ENCODE data around the gene CHSY1.

The CHSY1 gene

GRCh38 chr15:101173233-101174119 is 78.4 kb downstream of the CHSY1 start:
- TF ChIP-seq, protein P1, sequence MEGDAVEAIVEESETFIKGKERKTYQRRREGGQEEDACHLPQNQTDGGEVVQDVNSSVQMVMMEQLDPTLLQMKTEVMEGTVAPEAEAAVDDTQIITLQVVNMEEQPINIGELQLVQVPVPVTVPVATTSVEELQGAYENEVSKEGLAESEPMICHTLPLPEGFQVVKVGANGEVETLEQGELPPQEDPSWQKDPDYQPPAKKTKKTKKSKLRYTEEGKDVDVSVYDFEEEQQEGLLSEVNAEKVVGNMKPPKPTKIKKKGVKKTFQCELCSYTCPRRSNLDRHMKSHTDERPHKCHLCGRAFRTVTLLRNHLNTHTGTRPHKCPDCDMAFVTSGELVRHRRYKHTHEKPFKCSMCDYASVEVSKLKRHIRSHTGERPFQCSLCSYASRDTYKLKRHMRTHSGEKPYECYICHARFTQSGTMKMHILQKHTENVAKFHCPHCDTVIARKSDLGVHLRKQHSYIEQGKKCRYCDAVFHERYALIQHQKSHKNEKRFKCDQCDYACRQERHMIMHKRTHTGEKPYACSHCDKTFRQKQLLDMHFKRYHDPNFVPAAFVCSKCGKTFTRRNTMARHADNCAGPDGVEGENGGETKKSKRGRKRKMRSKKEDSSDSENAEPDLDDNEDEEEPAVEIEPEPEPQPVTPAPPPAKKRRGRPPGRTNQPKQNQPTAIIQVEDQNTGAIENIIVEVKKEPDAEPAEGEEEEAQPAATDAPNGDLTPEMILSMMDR (IDR thresholded peaks at IDR 0.05), result no peak

- TF ChIP-seq, protein P1 (IDR thresholded peaks at IDR 0.05), result no peak
Observed at GRCh38 chr15:101172501-101173071, 79.3 kb downstream of the CHSY1 start.

DNA sequence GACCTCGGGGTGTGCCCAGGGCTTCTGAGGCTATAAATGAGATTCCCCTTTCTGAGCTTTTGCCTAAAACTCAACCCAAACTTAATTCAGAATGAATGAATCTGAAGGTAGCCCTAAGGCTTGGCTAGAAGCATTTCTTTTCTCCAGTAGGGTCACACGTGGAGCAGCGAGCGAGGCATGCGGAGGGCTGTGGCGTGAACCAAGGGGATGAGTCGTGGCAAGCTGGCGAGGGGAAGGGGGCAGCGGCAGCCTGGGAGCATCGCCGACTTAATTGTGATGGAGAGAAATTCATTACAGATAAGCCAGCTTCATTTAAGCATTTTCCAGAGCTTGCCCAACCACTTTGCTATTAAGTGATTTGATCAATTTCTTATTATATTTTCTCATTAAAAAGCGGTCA is 79.9 kb downstream of the CHSY1 start:
- TF ChIP-seq, protein P1 (IDR thresholded peaks at IDR 0.05), result no peak

DNA sequence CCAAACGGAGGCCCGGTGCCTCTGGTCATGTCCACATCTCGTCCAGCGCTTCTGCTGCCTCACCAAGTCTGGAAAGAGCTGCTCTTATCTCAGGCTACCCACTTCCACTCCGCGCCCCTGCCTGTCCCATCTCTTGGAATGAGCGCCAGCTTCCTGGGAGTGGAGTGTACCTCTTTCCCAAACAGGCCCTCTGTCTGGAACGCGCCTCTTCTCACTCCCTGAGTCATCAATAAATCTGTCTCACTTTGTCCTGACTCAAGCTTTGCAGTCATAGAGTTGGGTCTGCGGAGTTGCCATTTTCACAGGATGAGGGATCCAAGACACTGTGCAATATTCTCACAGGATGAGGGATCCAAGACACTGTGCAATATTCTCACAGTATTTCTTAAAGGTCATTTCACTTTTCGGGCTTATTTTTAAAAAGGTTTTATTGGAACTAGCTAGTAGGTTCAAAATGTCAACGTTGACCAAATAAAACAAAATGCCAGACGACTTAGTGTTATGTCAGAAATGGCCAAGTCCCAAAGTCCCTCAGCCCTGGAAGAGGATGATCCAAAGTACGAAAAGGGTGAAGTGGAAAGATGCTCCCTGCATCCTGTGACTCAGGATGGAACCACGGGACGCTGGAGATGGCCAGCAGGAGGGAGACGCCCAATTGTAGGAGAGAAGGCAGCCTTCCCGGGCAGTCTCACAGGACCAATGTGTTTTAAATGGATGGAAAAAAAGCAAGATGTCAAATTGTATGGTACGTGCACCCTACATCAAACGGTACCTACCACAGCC is 81.1 kb downstream of the CHSY1 start:
- TF ChIP-seq, protein P1 (IDR thresholded peaks at IDR 0.05), result no peak

DNA sequence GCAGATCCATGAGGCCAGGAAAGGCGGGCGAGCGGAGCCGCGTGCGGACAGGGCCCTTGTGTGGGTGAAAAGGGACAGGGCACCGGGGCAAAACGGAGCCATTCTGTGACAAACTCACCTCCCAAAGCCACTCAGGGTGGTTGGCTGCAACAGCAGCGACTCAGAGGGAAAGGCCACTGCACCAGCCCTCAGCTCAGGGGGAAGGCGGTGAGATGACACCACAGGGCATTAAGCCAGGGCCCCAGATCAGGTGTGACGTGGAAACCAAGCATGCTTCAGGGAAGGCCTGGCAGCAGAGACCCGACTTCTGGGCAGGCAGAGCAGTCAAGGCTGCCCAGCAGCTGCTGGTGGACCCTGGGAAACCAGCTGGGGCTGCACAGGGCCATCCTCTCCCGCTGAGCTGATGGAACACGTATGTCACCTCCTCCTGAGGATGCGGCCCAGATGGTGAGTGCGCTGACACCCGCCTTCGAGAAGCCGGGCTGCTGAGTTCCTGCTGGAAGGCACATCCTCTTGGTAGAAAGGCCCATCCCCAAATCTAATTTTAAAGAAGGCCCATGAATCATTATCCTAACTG is 82.3 kb downstream of the CHSY1 start:
- TF ChIP-seq, protein P1 (IDR thresholded peaks at IDR 0.05), result no peak

DNA sequence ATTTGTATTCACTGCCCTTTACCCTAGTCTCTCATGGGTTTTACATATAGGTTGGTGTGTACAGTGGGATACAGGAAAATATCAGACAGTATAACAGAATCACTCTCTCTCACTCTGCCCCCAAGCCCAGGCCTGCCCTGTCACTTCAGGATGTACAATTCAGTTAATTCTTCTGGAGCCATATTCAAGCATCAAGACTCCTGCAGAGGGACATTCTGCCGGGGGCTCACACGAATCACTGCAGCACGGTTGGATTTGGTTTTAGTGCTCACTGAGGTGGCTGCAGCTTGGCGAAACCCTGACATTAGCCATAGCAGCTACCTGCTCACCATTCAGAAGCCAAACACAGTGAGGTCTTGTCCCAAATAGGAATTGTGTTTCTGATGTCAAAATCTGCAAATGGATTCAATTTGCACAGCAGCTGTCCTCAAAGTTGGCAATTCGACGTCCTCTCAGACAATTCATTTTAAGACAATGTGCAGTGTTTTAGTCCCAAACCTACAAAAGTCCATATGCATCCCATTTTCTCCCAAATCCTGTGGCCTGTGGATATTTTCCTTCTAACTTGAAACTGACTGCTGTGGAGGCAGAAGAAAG is 82.9 kb downstream of the CHSY1 start:
- TF ChIP-seq, protein P1 (IDR thresholded peaks at IDR 0.05), result no peak

- TF ChIP-seq, protein P1 (IDR thresholded peaks at IDR 0.05), result no peak
Observed at GRCh38 chr15:101168463-101168824, 83.4 kb downstream of the CHSY1 start.
